ENCODE data around the gene FAM171A2. TPM values are rescaled to one million over a fixed set of nuclear protein-coding genes. Genes with fewer than 3 reads are reported as not detected.
A peak's percentile ranks its signal among the peaks of the same experiment; 100 is the strongest.

Gene FAM171A2
- total and polyA plus RNA-seq, 2 of the 8 experiments (the other 6 are each of a cell fraction or from before 2014, with no cell fraction given): 21.9 to 24.1 TPM

GRCh38 chr17:44356241-44356640 lies 7.4 kb downstream of the FAM171A2 start:
- Histone ChIP-seq H2BK20ac (ENCODE audit: low read length) (no peak overlapping the region), H3K4ac (replicated peaks; ENCODE audit: insufficient read length, low read depth, low read length) (no peak overlapping the region), H3K27me3 (replicated peaks in 1 of 4; ENCODE audit: control insufficient read depth in 3 of 4, extremely low read depth in 1 of 4, insufficient read depth in 3 of 4, low read length in 3 of 4) (no peaks in the 10 kb centered on the region; a peak in 2 of 7 replicates), H3K14ac (ENCODE audit: insufficient read length) (no peak overlapping the region), H2AFZ (ENCODE audit: low read length) (no peak overlapping the region), H2BK5ac (ENCODE audit: low read depth, low read length) (no peak overlapping the region), H3K23me2 (ENCODE audit: low read depth, low read length) (peaks cover 8% of the 10 kb centered on the region; the same call in 1 of the 2 replicates), H3K4me2 (ENCODE audit: insufficient read depth in 1 of 2, low read depth in 2 of 2, low read length in 2 of 2) (no peak overlapping the region), H3K36me3 (ENCODE audit: control insufficient read depth in 2 of 4, insufficient read depth in 4 of 4, low read length in 3 of 4) (peaks cover 0 to 6% (median 3%) of the 10 kb centered on the region in 4 experiments; a peak in 4 of 8 replicates), H4K8ac (ENCODE audit: extremely low read depth, insufficient read depth, low read length) (no peak overlapping the region), H2AK5ac (ENCODE audit: low read depth, low read length) (no peak overlapping the region), H2BK15ac (ENCODE audit: low read length) (no peak overlapping the region), H2BK120ac (replicated peaks; ENCODE audit: low read depth, low read length) (no peak overlapping the region), H3K9ac (replicated peaks in 1 of 4; ENCODE audit: extremely low read depth in 1 of 4, low read depth in 3 of 4, low read length in 3 of 4) (no peak overlapping the region), H3K9me3 (ENCODE audit: insufficient read depth in 2 of 2, low read depth in 1 of 2, low read length in 1 of 2) (no peaks in the 10 kb centered on the region), H3K79me2 (ENCODE audit: control insufficient read depth in 1 of 2, insufficient read depth in 2 of 2, low read length in 2 of 2) (peaks cover 0 to 7% of the 10 kb centered on the region in 2 experiments; a peak in 1 of 4 replicates), H3K56ac (replicated peaks; ENCODE audit: insufficient read length, low read depth, low read length) (no peak overlapping the region), H4K91ac (replicated peaks; ENCODE audit: insufficient read length, low read length) (no peak overlapping the region), H4K5ac (ENCODE audit: insufficient read length, low read depth, low read length) (no peak overlapping the region), H3K18ac (ENCODE audit: extremely low read depth, low read length) (no peak overlapping the region), H3K23ac (ENCODE audit: insufficient read length) (no peak overlapping the region), H3K4me1 (replicated peaks in 1 of 4; ENCODE audit: control insufficient read depth in 3 of 4, insufficient read depth in 4 of 4, low read length in 3 of 4) (peaks cover under 1 to 20% (median 9%) of the 10 kb centered on the region in 4 experiments), H3K4me3 (ENCODE audit: extremely low read depth in 1 of 4, insufficient read depth in 2 of 4, low read depth in 3 of 4, low read length in 4 of 4) (no peak overlapping the region), H2BK12ac (ENCODE audit: low read depth, low read length) (no peak overlapping the region), H4K20me1 (replicated peaks in 1 of 2; ENCODE audit: control insufficient read depth in 1 of 2, insufficient read depth in 2 of 2, low read length in 2 of 2) (peaks cover under 1 to 30% of the 10 kb centered on the region in 2 experiments), H3K79me1 (ENCODE audit: low read depth, low read length) (peaks cover 9% of the 10 kb centered on the region), H3K27ac (ENCODE audit: low read depth, low read length) (no peak overlapping the region)
- FAIRE-seq (no peak), DNase-seq (ENCODE audit: low read depth in 1 of 2, low spot score in 2 of 2) (no peak)
- CTCF ChIA-PET (ENCODE audit: partially characterized antibody): interaction anchor here (1.4 to 10.1 kb wide), 7 partner anchors 12 to 187 kb away, joined by 3 to 177 read pairs (median 19); partner anchors contain the start of genes ASB16 and GRN
- POLR2A ChIA-PET (ENCODE audit: partially characterized antibody): interaction anchor here (1.0 to 1.2 kb wide), 3 partner anchors 10 to 32 kb away, joined by 3 to 5 read pairs (median 3); no protein-coding TSS in a partner anchor
- WGBS, 2 experiments (ENCODE audit: extremely low coverage in 1 of 2, insufficient coverage in 1 of 2, insufficient read length in 1 of 2, insufficient replicate concordance in 2 of 2, low coverage in 1 of 2, low lambda C conversion rate in 2 of 2, missing lambda C conversion rate in 1 of 2): 91% methylated on average over 11 of the region's 11 CpGs; no CpG with 5 or more reads in 1 of the 2 experiments
- no peak for TF ChIP-seq NANOG (IDR thresholded peaks at IDR 0.05; ENCODE audit: insufficient read depth, low read depth, low read length, poor library complexity, severe bottlenecking)
- no peak for TF ChIP-seq TAF1 (IDR thresholded peaks at IDR 0.05; ENCODE audit: low read depth, low read length)
- TF ChIP-seq RAD21 (IDR thresholded peaks at IDR 0.05 in 1 of 2, conservative IDR thresholded peaks at IDR 0.05 in 1 of 2; ENCODE audit: low read depth in 2 of 2, low read length in 2 of 2): peak in 1 of 2 experiments; percentile 38; a peak in 1 of 4 replicates

Data from H1 (cell line).